ENCODE results near the gene FAM76A. TPM values are rescaled to one million over a fixed set of nuclear protein-coding genes. Genes with fewer than 3 reads are reported as not detected.
A peak's percentile ranks its signal among the peaks of the same experiment; 100 is the strongest.

FAM76A gene
- total and polyA plus RNA-seq, 9 of the 15 experiments (the other 6 are each of a cell fraction or from before 2014, with no cell fraction given) = 9.5 to 14.6 (median 11.4) TPM

- TF ChIP-seq PREB (CRISPR knock-in tag; IDR thresholded peaks at IDR 0.05) = peak; percentile 79; the same call in 1 of the 2 replicates
- no peak for TF ChIP-seq MCM3 (IDR thresholded peaks at IDR 0.05)
- TF ChIP-seq STAG1 (CRISPR knock-in tag; IDR thresholded peaks at IDR 0.05; ENCODE audit: borderline replicate concordance) = no peak
- TF ChIP-seq ATF1 (CRISPR knock-in tag; IDR thresholded peaks at IDR 0.05) = peak; percentile 58
- peak; percentile 96 for TF ChIP-seq ATF1 (tag; IDR thresholded peaks at IDR 0.05)
- 0 out of 2 replicates have a peak, but pooled peaks have one; percentile 69 for TF ChIP-seq TARDBP (IDR thresholded peaks at IDR 0.05)
- TF ChIP-seq SRSF3 (IDR thresholded peaks at IDR 0.05; ENCODE audit: insufficient read depth, low read length) = no peak
- TF ChIP-seq MECOM (CRISPR knock-in tag; IDR thresholded peaks at IDR 0.05) = no peak
- TF ChIP-seq SREBF1 (IDR thresholded peaks at IDR 0.05; ENCODE audit: borderline replicate concordance, low read depth, low read length) = no peak
- no peak for TF ChIP-seq ZFPM2 (CRISPR knock-in tag; IDR thresholded peaks at IDR 0.05)
- TF ChIP-seq NFATC3 (IDR thresholded peaks at IDR 0.05) = no peak
- TF ChIP-seq CTCF (IDR thresholded peaks at IDR 0.05 in 2 of 3, conservative IDR thresholded peaks at IDR 0.05 in 1 of 3; ENCODE audit: insufficient read depth in 2 of 3, low read depth in 1 of 3, low read length in 3 of 3) = no peak
- no peak for TF ChIP-seq FOS (IDR thresholded peaks at IDR 0.05; ENCODE audit: extremely low read depth, insufficient read length)
- TF ChIP-seq EGR1 (conservative IDR thresholded peaks at IDR 0.05) = no peak
- peak; percentile 68 for TF ChIP-seq MTA3 (IDR thresholded peaks at IDR 0.05; ENCODE audit: borderline replicate concordance)
- TF ChIP-seq ZKSCAN1 (IDR thresholded peaks at IDR 0.05; ENCODE audit: low read depth, low read length) = peak; percentile 56; the same call in 1 of the 2 replicates
- no peak for TF ChIP-seq NCOA2 (IDR thresholded peaks at IDR 0.05; ENCODE audit: partially characterized antibody in 2 of 2)
- no peak for TF ChIP-seq IRF2 (CRISPR knock-in tag; IDR thresholded peaks at IDR 0.05)
- TF ChIP-seq PML (IDR thresholded peaks at IDR 0.05; ENCODE audit: low read length) = peak; percentile 64; the same call in 1 of the 2 replicates
- peak in 1 of 2 experiments; percentile 75; a peak in 1 of 4 replicates for TF ChIP-seq ZNF639 (CRISPR knock-in tag; conservative IDR thresholded peaks at IDR 0.05 in 1 of 2, IDR thresholded peaks at IDR 0.05 in 1 of 2)
- no peak for TF ChIP-seq ZBED1 (IDR thresholded peaks at IDR 0.05)
- TF ChIP-seq NCOA1 (IDR thresholded peaks at IDR 0.05; ENCODE audit: low read depth) = no peak
- no peak for TF ChIP-seq ZSCAN32 (CRISPR knock-in tag; IDR thresholded peaks at IDR 0.05)
- TF ChIP-seq SUPT5H (IDR thresholded peaks at IDR 0.05) = peak; percentile 81
- TF ChIP-seq ID3 (CRISPR knock-in tag; IDR thresholded peaks at IDR 0.05) = no peak
- no peak for TF ChIP-seq ID3 (tag; IDR thresholded peaks at IDR 0.05)
- no peak for TF ChIP-seq ZNF551 (CRISPR knock-in tag; IDR thresholded peaks at IDR 0.05)
Observed at GRCh38 chr1:27772932-27773825, 47.4 kb downstream of the FAM76A start, which contains the start of gene STX12 (continued).

Data from K562 (cell line).